Endothelial cell (in vitro differentiated cells): ENCODE data around the gene IGLL1. TPM values are rescaled to one million over a fixed set of nuclear protein-coding genes. Genes with fewer than 3 reads are reported as not detected.

Experiments used
- DNase-seq: peaks from one replicate; pipeline ENCODE4 v3.0.0; 2021; ENCODE audit warnings: low spot score
- H3K27ac Mint-ChIP-seq: one replicate; pipeline ENCODE4 v1.8.0; 2021; ENCODE audit warnings: mixed read lengths, inconsistent platforms; ENCODE audit not compliant: unreplicated experiment
- H3K27me3 Mint-ChIP-seq: one replicate; pipeline ENCODE4 v1.8.0; 2021; ENCODE audit warnings: mild to moderate bottlenecking, moderate library complexity, mixed read lengths, inconsistent platforms; ENCODE audit not compliant: unreplicated experiment
- H3K36me3 Mint-ChIP-seq: one replicate; pipeline ENCODE4 v1.8.0; 2021; ENCODE audit warnings: mild to moderate bottlenecking, low read depth, mixed read lengths, inconsistent platforms; ENCODE audit not compliant: unreplicated experiment
- H3K4me1 Mint-ChIP-seq: one replicate; pipeline ENCODE4 v1.8.0; 2021; ENCODE audit warnings: mild to moderate bottlenecking, mixed read lengths, inconsistent platforms; ENCODE audit not compliant: unreplicated experiment
- H3K4me3 Mint-ChIP-seq: one replicate; pipeline ENCODE4 v1.8.0; 2021; ENCODE audit warnings: mild to moderate bottlenecking, mixed read lengths, inconsistent platforms; ENCODE audit not compliant: unreplicated experiment
- H3K9me3 Mint-ChIP-seq: one replicate; pipeline ENCODE4 v1.8.0; 2021; ENCODE audit warnings: mixed read lengths, inconsistent platforms; ENCODE audit not compliant: unreplicated experiment
- CTCF ChIP-seq: fragments of 200-600 bp; sonication (generic); IDR thresholded peaks from one replicate; pipeline ENCODE4 v1.5.0; 2021; ENCODE audit warnings: antibody characterized with exemption; ENCODE audit not compliant: unreplicated experiment
- total RNA-seq: library from RNA; stranded (reverse); fragmentation: NEBNext Ultra II Directional; extraction: Animal tissue kit (Norgen Biotek cat#: 25700); gene quantifications from one replicate; pipeline ENCODE4 v1.2.1, GENCODE V29; 2021; ENCODE audit not compliant: unreplicated experiment

The IGLL1 gene
- total RNA-seq, 1 donor from 2014 or later = not detected

DNA sequence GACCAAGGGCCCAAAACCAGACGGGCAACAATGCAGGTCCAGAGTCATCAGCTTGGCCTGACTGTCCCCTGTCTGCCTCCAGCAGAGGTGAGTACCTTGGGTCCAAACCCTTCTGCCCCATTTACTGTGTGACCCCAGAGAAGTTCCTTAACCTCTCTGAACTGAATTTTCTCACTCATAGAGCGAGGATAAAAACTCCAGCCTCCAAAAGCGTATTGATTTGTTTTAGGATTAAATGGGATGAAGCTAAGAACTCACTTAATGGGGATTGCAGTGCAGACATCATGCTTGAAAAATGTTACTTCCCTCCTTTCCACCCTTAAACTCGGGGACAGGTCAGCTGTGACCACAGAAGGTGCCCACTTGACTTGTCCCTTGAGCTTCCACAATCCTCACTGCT, 22.6 kb downstream of the IGLL1 start:
- H3K9me3 Mint-ChIP-seq = no peaks in the 10 kb centered on the region
- no peak for DNase-seq
- H3K27ac Mint-ChIP-seq = no peak overlapping the region
- H3K36me3 Mint-ChIP-seq = no peaks in the 10 kb centered on the region
- no peaks in the 10 kb centered on the region for H3K4me1 Mint-ChIP-seq
- no peak overlapping the region for H3K4me3 Mint-ChIP-seq
- peaks cover 5% of the 10 kb centered on the region for H3K27me3 Mint-ChIP-seq
- TF ChIP-seq CTCF = no peak

DNA sequence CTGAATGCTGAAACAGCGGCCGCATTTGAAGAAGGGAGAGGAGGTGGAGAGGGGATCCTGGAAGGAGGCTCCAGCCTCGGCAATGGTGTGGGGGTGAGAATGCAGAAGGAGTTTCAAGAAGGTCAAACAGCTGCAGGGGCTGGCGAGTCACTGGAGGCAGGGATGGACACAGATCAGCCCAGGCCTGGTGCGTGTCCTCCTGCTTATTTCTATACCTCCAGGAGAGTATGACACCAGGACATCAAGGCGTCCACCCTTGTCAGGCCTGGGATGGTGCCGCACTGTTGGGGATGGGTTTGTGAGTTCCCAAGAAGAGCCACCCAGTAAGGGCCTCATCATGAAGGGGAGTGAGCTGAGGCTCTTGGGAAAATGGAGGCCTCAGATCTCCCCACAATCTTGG, 23.1 kb downstream of the IGLL1 start:
- H3K27ac Mint-ChIP-seq = no peak overlapping the region
- peaks cover 5% of the 10 kb centered on the region for H3K27me3 Mint-ChIP-seq
- DNase-seq = no peak
- H3K36me3 Mint-ChIP-seq = no peaks in the 10 kb centered on the region
- no peak overlapping the region for H3K4me3 Mint-ChIP-seq
- H3K4me1 Mint-ChIP-seq = no peaks in the 10 kb centered on the region
- H3K9me3 Mint-ChIP-seq = no peaks in the 10 kb centered on the region
- no peak for TF ChIP-seq CTCF

DNA sequence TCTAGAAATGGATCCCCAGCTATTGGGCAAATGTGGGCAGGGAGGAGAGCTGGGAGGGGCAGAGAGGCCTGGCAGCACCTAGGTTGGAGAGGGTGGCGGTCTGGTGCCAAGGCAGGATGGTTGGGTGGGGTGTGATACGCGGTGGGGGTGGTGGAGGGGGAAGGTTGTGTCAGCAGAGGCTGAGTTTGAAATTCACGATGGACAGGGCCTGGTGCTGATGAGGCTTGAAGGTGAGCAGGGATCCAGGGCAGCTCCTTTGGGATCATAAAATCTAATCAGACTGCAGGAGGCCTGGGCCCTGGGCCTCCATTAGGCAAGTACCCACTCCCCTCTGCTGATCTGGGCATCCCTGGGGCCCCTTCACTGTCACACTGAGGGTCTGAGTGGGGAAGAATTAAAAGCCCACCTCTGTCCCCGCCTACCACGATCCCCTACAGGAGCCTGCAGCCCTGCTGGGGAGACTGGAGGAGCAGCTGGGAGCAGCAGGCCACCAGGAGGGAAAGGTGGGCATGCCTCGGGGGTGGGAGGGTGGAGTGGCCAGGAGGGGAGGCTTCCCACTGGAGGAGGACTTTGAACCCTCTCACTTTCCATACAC, 24.0 kb downstream of the IGLL1 start:
- Mint-ChIP-seq H3K27me3 (peaks cover 5% of the 10 kb centered on the region), H3K4me3 (no peak overlapping the region), H3K27ac (no peak overlapping the region), H3K9me3 (no peaks in the 10 kb centered on the region), H3K36me3 (no peaks in the 10 kb centered on the region), H3K4me1 (no peaks in the 10 kb centered on the region)
- TF ChIP-seq CTCF = no peak
- DNase-seq = no peak

- no peaks in the 10 kb centered on the region for H3K36me3 Mint-ChIP-seq
- H3K9me3 Mint-ChIP-seq = no peaks in the 10 kb centered on the region
- no peak for DNase-seq
- peaks cover 5% of the 10 kb centered on the region for H3K27me3 Mint-ChIP-seq
- H3K4me1 Mint-ChIP-seq = no peaks in the 10 kb centered on the region
- no peak for TF ChIP-seq CTCF
- no peak overlapping the region for H3K27ac Mint-ChIP-seq
- no peak overlapping the region for H3K4me3 Mint-ChIP-seq
Measured at GRCh38 chr22:23555118-23555517, 25.0 kb downstream of the IGLL1 start.

GRCh38 chr22:23553924-23554870, 25.9 kb downstream of the IGLL1 start:
- H3K9me3 Mint-ChIP-seq = no peaks in the 10 kb centered on the region
- no peak for DNase-seq
- H3K27me3 Mint-ChIP-seq = peaks cover 5% of the 10 kb centered on the region
- no peaks in the 10 kb centered on the region for H3K36me3 Mint-ChIP-seq
- H3K4me1 Mint-ChIP-seq = no peaks in the 10 kb centered on the region
- no peak for TF ChIP-seq CTCF
- H3K27ac Mint-ChIP-seq = no peak overlapping the region
- no peak overlapping the region for H3K4me3 Mint-ChIP-seq
